SIG-M5 treated with dmso at 0.1 percent for 504 hours (cell line): Measurements from ENCODE around the gene ALS2CL.

Source experiments
- DNase-seq: peaks from one replicate; lab custom pipeline; 2025; ENCODE audit not compliant: unreplicated experiment; lab: John Stamatoyannopoulos, UW

Gene ALS2CL

GRCh38 chr3:46664971-46665762 lies 28.3 kb downstream of the ALS2CL start:
- no peak for DNase-seq

GRCh38 chr3:46664188-46664970 lies 29.1 kb downstream of the ALS2CL start:
- DNase-seq = no peak

DNA sequence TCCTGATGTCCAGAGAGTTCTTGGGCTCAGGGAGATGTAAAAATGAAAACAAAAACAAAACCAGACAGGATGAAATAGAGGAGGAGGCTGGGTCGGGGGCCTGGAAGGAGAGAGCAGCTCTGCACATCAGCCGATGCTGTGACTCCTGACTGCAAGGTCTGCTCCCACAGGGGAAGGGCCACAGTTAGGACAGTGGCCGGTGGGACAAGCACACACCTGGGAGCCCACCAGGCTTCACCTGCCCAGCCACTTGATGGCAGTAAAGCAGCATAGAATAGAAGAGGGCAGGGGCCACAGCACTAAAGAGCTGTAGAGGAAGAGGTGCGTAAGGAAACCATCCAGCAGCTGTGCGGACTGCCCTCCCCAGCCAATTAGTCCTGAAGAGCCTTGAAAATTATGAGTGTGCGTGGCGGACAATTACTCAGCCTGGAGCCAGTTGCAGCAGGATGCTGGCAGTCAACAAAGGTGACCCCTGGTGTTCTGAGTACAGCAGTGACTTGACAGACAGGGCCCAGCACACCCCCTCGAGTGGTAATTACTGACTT lies 29.8 kb downstream of the ALS2CL start:
- DNase-seq = no peak

- DNase-seq = no peak
These were observed 30.5 kb downstream of the ALS2CL start for GRCh38 chr3:46662771-46663551.

- no peak for DNase-seq
These were observed 31.4 kb downstream of the ALS2CL start for GRCh38 chr3:46661776-46662766.

DNA sequence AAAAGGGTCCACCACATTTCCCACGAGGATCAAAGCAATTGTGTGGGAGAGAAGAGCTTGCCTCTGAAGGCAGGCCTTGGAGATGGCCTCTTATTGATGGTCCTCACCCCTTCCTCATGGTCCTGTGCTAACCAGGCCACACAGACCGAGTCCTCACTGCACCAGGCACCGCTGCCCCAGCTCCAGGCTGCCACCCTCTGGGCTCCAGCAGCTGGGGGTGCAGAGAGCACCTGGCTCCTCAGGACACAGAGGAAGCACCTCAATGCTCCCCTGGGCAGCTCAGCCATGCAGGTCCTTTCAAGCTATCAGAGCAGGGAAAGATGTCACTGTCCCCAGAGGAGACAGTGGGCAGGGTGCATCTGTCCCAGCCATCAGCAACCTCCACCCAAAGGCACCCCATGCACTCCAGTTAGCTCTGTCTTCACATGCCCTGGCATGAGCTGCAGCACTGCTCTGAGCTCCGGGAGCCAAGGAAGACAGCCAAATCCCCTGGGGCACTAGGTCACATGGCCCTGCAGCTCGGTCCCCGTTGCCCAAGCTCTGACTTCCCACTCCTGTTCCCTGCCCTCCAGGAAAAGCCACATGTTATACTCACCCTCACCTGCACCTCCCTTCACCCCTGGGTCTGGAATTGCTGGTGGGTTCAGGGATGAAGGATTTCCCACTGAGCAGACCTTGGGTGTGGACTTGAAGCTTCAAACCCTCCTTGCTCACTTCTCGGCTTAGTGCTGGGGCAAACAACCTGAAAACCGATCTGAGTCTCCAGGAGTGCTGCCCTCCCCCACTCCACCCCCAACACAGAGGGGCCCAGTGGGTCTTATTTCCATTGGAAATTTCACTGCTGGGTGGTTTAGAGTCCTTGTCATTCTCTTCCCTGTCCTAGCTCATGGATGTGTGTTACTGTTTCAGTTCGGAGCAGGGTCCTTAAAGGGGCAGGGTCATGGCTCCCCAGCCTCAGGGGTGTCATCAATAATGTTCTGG lies 32.6 kb downstream of the ALS2CL start:
- DNase-seq = no peak

- no peak for DNase-seq
These were observed 33.5 kb downstream of the ALS2CL start for GRCh38 chr3:46660003-46660402.

- DNase-seq = no peak
These were observed 34.2 kb downstream of the ALS2CL start for GRCh38 chr3:46659285-46659684.

- DNase-seq = no peak
These were observed 36.5 kb downstream of the ALS2CL start for GRCh38 chr3:46656778-46657556.

DNA sequence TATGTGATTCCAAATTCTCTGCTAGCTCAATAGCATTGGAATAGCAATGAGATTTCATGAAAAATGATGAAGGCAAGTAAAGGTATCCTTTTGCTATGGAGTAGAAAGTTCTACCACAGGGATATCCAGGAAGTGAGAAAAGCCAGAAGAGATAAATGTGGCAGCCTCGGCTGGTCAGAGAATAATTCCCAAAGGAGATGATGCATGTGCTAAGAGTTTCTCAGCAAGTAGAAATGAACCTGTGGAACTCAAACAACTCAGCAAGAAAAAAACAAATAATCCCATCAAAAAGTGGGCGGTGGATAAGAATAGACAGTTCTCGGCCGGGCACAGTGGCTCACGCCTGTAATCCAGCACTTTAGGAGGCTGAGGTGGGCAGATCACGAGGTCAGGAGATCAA lies 38.2 kb downstream of the ALS2CL start:
- DNase-seq = no peak

DNA sequence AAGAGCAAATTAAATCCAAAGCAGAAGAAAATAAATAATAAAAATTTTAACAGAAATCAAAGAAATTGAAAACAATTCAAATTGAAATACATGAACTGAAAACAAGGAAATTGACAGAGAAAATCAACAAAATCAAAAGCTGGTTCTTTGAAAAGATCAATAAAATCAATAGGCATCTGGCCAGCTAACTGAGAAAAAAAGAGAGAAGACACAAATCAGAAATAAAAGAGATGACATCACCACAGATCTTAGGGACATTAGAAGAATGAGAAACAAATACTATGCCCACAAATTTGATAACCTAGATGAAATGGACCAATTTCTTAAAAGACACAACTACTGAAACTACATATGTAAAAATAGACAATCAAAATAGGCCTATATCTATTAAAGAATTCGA lies 42.4 kb downstream of the ALS2CL start:
- no peak for DNase-seq

- DNase-seq = no peak
These were observed 44.0 kb downstream of the ALS2CL start for GRCh38 chr3:46649436-46649835.

DNA sequence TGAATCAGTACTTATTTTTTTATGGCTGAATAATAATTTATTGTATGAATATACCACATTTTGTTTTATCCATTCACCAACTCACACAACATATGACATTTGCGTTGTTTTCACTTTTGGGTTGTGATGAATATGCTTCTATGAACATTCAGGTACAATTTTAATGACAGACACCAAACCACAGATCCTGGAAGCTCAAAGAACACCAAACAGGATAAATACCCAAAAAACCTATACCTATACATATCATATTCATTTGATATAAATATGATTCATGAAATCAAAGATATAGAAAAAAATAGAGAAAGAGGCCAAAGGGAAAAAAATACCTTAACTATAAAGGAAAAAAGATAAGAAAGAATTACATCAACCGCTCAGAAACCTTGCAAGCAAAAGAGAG lies 45.4 kb downstream of the ALS2CL start:
- DNase-seq = no peak

DNA sequence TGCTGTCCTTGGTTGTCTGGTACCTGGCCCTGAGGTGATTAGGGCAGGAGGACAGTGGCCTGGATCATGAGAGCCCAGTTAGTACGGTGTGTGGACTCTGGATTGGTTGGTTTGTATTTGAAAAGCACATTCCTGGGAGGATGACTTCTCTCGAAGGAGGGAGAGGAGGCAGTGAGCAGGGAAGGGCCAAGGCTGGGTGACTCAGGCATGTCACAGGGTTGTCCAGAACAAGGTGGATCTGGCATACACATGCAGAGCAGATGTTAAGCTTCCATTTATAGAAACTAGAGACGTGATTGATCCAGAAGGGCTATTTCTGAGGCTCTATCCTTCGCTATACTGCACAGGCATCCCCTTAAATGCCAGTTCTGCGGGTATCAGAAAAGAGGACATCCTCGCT lies 46.8 kb downstream of the ALS2CL start:
- no peak for DNase-seq

DNA sequence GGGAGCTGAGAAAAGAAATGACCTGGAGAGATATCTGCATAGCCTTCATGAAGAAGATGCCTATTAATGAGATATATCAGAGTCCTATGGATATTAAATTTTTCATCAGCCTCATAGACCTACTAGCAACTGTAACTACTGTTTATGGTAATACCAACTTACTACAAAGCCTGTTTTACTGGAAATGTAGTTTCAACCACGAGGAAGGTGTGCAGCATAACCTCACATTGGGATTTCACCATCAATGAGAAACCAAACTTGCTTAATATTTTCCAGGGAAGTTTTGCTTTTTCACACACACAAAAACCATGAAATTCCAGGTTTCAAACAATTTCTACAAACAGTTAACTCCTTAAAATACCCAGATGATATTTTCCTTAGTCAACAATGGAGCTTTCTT lies 49.8 kb downstream of the ALS2CL start:
- DNase-seq = no peak

- peak; percentile 58 for DNase-seq
These were observed 50.5 kb downstream of the ALS2CL start for GRCh38 chr3:46642971-46643370.

DNA sequence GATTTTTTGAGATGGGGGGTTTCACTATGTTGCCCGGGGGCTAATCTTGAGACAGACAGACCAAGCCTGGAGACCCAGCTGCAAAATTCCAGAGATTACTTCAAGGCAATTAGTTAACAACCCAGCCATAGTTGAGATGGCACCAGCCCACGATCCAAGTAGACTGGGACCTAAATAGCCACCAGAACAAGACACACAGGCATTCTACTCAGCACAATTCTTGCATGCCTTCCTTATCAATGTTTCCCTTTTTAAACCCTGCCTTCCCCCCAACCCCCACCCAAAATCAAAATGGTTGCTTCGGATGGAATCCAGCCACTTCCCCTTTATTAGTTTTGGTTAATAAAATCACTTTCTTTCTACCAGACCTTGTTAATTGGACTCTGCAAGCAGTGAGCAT lies 52.6 kb downstream of the ALS2CL start:
- no peak for DNase-seq

DNA sequence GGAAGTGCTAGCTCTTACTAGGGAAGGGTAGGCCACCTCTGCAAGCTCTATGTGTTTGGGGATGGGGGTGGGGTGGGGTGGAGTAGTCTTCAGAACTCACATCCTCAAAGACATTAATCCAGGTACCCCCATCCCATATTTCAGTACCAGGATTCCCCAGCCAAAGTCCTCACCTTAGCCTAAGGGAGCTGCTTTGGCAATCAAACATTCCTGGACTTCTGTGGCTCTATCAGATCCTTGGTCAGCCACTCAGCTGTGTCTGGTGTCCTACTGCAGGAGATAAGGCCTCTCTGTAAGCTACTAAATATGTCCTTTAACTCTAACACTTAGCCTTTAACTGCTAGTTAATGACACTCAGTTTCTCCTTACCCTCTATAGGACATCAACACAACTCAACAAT lies 54.3 kb downstream of the ALS2CL start:
- no peak for DNase-seq
